ENCODE measurements around the gene HSPH1.

DNA sequence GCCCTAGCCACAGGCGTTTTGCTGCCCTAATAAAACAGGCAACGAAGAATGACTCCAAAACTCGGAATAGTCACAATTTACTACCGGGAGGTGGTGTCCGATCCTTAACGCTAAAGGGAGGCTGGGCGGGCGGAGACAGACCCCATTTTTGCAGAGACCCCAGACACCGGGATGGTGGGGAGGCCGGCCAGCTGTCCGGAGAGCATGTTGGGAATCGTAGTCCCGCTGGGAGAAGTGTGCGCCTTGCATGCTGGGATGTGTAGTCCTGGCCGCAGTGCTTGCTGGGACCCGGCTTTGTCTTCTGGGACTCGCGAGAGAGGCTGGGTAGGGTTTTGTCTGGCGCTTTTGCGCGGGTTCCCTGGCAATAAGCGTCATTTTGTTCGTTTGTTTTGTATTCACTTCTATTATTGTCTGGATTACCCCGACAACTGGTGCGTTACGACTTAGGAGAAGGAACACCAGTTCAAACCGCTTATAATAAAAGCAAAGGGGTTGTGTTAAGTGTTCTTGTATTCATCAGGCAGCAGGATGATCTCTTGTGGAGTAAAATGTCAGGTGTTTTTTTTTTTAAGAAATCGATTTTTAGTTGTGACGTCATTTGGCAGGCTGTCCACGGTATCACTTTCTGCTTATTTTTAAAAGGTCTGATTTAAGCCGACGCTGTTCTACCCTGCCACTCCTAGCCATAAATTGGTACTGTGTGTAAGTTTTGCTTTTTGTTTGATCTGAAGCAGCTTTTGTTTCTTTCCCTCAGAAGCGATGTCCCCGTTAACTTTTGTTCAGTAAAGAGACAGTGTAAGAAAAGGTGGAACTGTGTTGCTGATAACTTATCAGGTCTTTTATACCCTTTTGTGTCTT is 676 bp upstream of the HSPH1 start:
- TF ChIP-seq, protein P1, sequence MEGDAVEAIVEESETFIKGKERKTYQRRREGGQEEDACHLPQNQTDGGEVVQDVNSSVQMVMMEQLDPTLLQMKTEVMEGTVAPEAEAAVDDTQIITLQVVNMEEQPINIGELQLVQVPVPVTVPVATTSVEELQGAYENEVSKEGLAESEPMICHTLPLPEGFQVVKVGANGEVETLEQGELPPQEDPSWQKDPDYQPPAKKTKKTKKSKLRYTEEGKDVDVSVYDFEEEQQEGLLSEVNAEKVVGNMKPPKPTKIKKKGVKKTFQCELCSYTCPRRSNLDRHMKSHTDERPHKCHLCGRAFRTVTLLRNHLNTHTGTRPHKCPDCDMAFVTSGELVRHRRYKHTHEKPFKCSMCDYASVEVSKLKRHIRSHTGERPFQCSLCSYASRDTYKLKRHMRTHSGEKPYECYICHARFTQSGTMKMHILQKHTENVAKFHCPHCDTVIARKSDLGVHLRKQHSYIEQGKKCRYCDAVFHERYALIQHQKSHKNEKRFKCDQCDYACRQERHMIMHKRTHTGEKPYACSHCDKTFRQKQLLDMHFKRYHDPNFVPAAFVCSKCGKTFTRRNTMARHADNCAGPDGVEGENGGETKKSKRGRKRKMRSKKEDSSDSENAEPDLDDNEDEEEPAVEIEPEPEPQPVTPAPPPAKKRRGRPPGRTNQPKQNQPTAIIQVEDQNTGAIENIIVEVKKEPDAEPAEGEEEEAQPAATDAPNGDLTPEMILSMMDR (conservative IDR thresholded peaks at IDR 0.05; ENCODE audit: low read length) = no peak
- no peak for TF ChIP-seq EZH2phosphoT487 (IDR thresholded peaks at IDR 0.05; ENCODE audit: borderline replicate concordance)
